Tibial nerve (tissue), 4 donors: ENCODE results near the gene CDCP2.

Source experiments
- CTCF ChIP-seq, 5 experiments: fragments of 200-600 bp in 3 of 5; fragments of 450-650 bp in 2 of 5; sonication (generic) in 3 of 5; IDR thresholded peaks; one replicate each; pipeline ENCODE4 v1.5.1; 2016 to 2019; ENCODE audit warnings: antibody characterized with exemption in 5 of 5, mild to moderate bottlenecking in 3 of 5, moderate library complexity in 2 of 5
- EP300 ChIP-seq, 2 donors: sonication (generic); formaldehyde crosslinking; IDR thresholded peaks; one replicate each; pipeline ENCODE4 v1.6.1; 2017; ENCODE audit warnings: antibody characterized with exemption in 2 of 2, mild to moderate bottlenecking in 1 of 2
- POLR2A ChIP-seq, 2 donors: fragments of 450-650 bp; IDR thresholded peaks; one replicate each; pipeline ENCODE4 v1.6.1; 2017; ENCODE audit warnings: antibody characterized with exemption in 2 of 2, mild to moderate bottlenecking in 2 of 2, moderate library complexity in 2 of 2

- no peak for TF ChIP-seq CTCF (IDR thresholded peaks at IDR 0.05)
- TF ChIP-seq POLR2A (IDR thresholded peaks at IDR 0.05): no peak
- TF ChIP-seq EP300 (IDR thresholded peaks at IDR 0.05): no peak
Observed at GRCh38 chr1:54161495-54162168, 8.8 kb upstream of the CDCP2 start.
